ENCODE measurements around the gene CD2BP2.

The CD2BP2 gene

DNA sequence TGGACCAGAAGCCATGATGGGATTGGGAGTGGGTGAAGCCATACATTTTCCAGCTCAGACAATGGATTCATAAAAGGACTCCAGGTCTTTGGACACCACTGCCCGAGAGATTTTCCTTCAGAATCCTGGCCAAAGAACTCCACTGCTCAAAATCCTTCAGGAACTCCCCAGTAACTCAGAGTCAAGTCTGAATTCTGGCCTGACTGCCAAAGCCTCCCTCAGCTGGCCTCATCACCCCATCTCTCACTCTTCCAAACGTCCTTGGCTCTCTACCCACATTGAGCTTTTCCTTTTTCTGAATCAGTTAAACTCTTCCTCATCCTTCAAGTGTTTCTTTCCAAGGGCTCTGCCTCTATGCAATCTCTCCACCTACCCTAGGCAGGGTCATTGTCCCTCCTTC lies 28.4 kb upstream of the CD2BP2 start:
- no peak overlapping the region for H3K9ac ChIP-seq (ENCODE audit: low read depth, low read length, poor library complexity)
- H2BK12ac ChIP-seq (ENCODE audit: low read length): no peak overlapping the region
- H4K8ac ChIP-seq (ENCODE audit: low read depth, low read length): no peak overlapping the region
- H3K79me1 ChIP-seq (ENCODE audit: low read depth, low read length): peaks cover 4% of the 10 kb centered on the region
- H3K4me3 ChIP-seq (ENCODE audit: low read length in 2 of 2): no peak overlapping the region
- no peak overlapping the region for H2BK5ac ChIP-seq (ENCODE audit: low read length)
- H2AK5ac ChIP-seq (ENCODE audit: low read depth, low read length): no peak overlapping the region
- no peak overlapping the region for H2AFZ ChIP-seq (ENCODE audit: low read length)
- no peak overlapping the region for H2BK15ac ChIP-seq (ENCODE audit: low read length)
- peaks cover 15 to 16% of the 10 kb centered on the region in 2 donors for H3K4me1 ChIP-seq (ENCODE audit: control insufficient read depth in 2 of 2, insufficient read depth in 1 of 2, low read depth in 1 of 2, low read length in 2 of 2)
- no peak overlapping the region for H2BK120ac ChIP-seq (ENCODE audit: low read depth, low read length)
- H3K18ac ChIP-seq (ENCODE audit: low read length): no peak overlapping the region
- no peak overlapping the region for H3K4me2 ChIP-seq (ENCODE audit: insufficient read depth, low read length, poor library complexity, severe bottlenecking)
- H3K4ac ChIP-seq (ENCODE audit: low read length): no peak overlapping the region
- no peak overlapping the region for H3K27ac ChIP-seq (replicated peaks; ENCODE audit: low read length)
- H3K23ac ChIP-seq (ENCODE audit: low read depth, low read length, poor library complexity): no peak overlapping the region
- no peak for DNase-seq (ENCODE audit: low spot score)
- H4K91ac ChIP-seq (ENCODE audit: low read depth, low read length, poor library complexity): no peak overlapping the region
- H3K36me3 ChIP-seq (replicated peaks in 1 of 2; ENCODE audit: control insufficient read depth in 2 of 2, insufficient read depth in 2 of 2, low read length in 2 of 2): peaks cover 0 to 11% of the 10 kb centered on the region in 2 donors
- no peaks in the 10 kb centered on the region for H3K27me3 ChIP-seq (ENCODE audit: control insufficient read depth in 3 of 3, insufficient read depth in 3 of 3, low read depth in 1 of 3, low read length in 3 of 3)
- WGBS, 2 donors (ENCODE audit: extremely low coverage in 2 of 2, insufficient read length in 2 of 2, insufficient replicate concordance in 1 of 2): no CpG with 5 or more reads among the region's 2 CpGs
- no peaks in the 10 kb centered on the region for H3K9me3 ChIP-seq (replicated peaks in 1 of 2; ENCODE audit: control insufficient read depth in 2 of 2, insufficient read depth in 1 of 2, low read depth in 1 of 2, low read length in 2 of 2)
- H3K14ac ChIP-seq (ENCODE audit: low read length): no peak overlapping the region

DNA sequence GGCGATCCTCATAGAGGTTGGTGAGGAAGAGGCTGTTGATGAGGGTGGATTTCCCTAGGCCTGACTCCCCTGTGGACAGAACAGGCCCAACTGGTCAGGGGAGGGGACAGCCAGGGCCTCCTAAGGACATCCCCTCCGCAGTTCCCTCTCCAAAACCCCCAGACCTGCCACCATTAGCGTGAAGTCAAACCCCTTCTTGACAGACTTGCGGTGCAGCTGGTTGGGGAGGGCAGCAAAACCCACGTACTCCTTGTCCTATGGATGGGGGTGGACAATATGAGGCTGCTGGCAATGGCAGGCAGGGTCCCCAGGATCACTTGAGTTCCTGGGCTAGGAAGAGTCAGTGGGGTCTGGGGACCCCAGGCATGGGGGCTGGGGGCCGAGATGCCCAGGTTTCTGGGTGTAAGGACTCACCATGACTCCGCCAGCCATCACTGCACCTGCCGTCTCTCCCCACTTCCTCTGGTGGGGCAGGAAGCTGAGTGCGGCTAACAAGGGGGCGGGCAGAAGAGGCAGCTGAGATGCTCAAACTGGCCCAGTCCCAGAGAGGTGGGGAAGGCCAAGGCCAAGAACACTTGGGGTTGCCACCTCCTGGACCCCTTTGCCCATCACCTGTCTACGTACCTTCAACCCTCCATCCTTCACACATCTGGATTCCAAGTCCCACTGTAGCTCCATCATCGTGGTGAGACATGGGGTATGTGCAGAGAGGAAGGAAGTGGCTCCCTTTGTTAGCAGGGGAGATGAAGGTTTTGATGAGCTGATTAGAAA lies 27.2 kb upstream of the CD2BP2 start, which contains the start of gene SEPTIN1:
Gene SEPTIN1 (minus strand): TSS at position 451 of the 771 bp plus-strand sequence. CDS start 19 bp downstream, at position 432.
- H3K23ac ChIP-seq (ENCODE audit: low read depth, low read length, poor library complexity): no peak within 1 kb of the TSS
- peaks cover 17 to 20% of the 10 kb centered on the region in 2 donors for H3K4me1 ChIP-seq (ENCODE audit: control insufficient read depth in 2 of 2, insufficient read depth in 1 of 2, low read depth in 1 of 2, low read length in 2 of 2)
- no peak for DNase-seq (ENCODE audit: low spot score)

GRCh38 chr16:30381291-30382041 lies 26.4 kb upstream of the CD2BP2 start:
- peaks cover 0 to 11% of the 10 kb centered on the region in 2 donors for H3K36me3 ChIP-seq (replicated peaks in 1 of 2; ENCODE audit: control insufficient read depth in 2 of 2, insufficient read depth in 2 of 2, low read length in 2 of 2)
- H3K23ac ChIP-seq (ENCODE audit: low read depth, low read length, poor library complexity): no peak overlapping the region
- H4K8ac ChIP-seq (ENCODE audit: low read depth, low read length): no peak overlapping the region
- H2AFZ ChIP-seq (ENCODE audit: low read length): no peak overlapping the region
- peak overlapping the region; percentile 71 for H2AK5ac ChIP-seq (ENCODE audit: low read depth, low read length)
- peaks cover 5% of the 10 kb centered on the region for H3K79me1 ChIP-seq (ENCODE audit: low read depth, low read length)
- peaks cover 21 to 24% of the 10 kb centered on the region in 2 donors for H3K4me1 ChIP-seq (ENCODE audit: control insufficient read depth in 2 of 2, insufficient read depth in 1 of 2, low read depth in 1 of 2, low read length in 2 of 2)
- H3K4me3 ChIP-seq (ENCODE audit: low read length in 2 of 2): no peak overlapping the region
- no peak overlapping the region for H3K14ac ChIP-seq (ENCODE audit: low read length)
- no peak overlapping the region for H2BK120ac ChIP-seq (ENCODE audit: low read depth, low read length)
- no peak overlapping the region for H3K4me2 ChIP-seq (ENCODE audit: insufficient read depth, low read length, poor library complexity, severe bottlenecking)
- DNase-seq (ENCODE audit: low spot score): no peak
- peak overlapping the region; percentile 33 for H2BK15ac ChIP-seq (ENCODE audit: low read length)
- no peak overlapping the region for H3K18ac ChIP-seq (ENCODE audit: low read length)
- peak overlapping the region; percentile 59 for H2BK5ac ChIP-seq (ENCODE audit: low read length)
- peak overlapping the region; percentile 3 for H2BK12ac ChIP-seq (ENCODE audit: low read length)
- H3K27me3 ChIP-seq (ENCODE audit: control insufficient read depth in 3 of 3, insufficient read depth in 3 of 3, low read depth in 1 of 3, low read length in 3 of 3): no peaks in the 10 kb centered on the region
- H4K91ac ChIP-seq (ENCODE audit: low read depth, low read length, poor library complexity): no peak overlapping the region
- H3K9ac ChIP-seq (ENCODE audit: low read depth, low read length, poor library complexity): no peak overlapping the region
- no peak overlapping the region for H3K4ac ChIP-seq (ENCODE audit: low read length)
- H3K9me3 ChIP-seq (replicated peaks in 1 of 2; ENCODE audit: control insufficient read depth in 2 of 2, insufficient read depth in 1 of 2, low read depth in 1 of 2, low read length in 2 of 2): no peaks in the 10 kb centered on the region
- peak overlapping the region; percentile 22 for H3K27ac ChIP-seq (replicated peaks; ENCODE audit: low read length)
- no CpG with 5 or more reads among the region's 13 CpGs for WGBS, 2 donors (ENCODE audit: extremely low coverage in 2 of 2, insufficient read length in 2 of 2, insufficient replicate concordance in 1 of 2)

More for the DNA sequence above, 27.2 kb upstream of the CD2BP2 start, which contains the start of gene SEPTIN1:
- Histone ChIP-seq H3K4ac (ENCODE audit: low read length) (no peak within 1 kb of the TSS), H2AFZ (ENCODE audit: low read length) (no peak within 1 kb of the TSS), H3K79me1 (ENCODE audit: low read depth, low read length) (peaks cover 5% of the 10 kb centered on the region), H4K91ac (ENCODE audit: low read depth, low read length, poor library complexity) (no peak within 1 kb of the TSS), H2BK5ac (ENCODE audit: low read length) (peak within 1 kb of the TSS; percentile 59), H2BK12ac (ENCODE audit: low read length) (peak within 1 kb of the TSS; percentile 3), H2BK15ac (ENCODE audit: low read length) (no peak within 1 kb of the TSS), H3K36me3 (replicated peaks in 1 of 2; ENCODE audit: control insufficient read depth in 2 of 2, insufficient read depth in 2 of 2, low read length in 2 of 2) (peaks cover 0 to 11% of the 10 kb centered on the region in 2 donors), H3K27me3 (ENCODE audit: control insufficient read depth in 3 of 3, insufficient read depth in 3 of 3, low read depth in 1 of 3, low read length in 3 of 3) (no peaks in the 10 kb centered on the region), H3K18ac (ENCODE audit: low read length) (no peak within 1 kb of the TSS), H4K8ac (ENCODE audit: low read depth, low read length) (no peak within 1 kb of the TSS), H3K4me3 (ENCODE audit: low read length in 2 of 2) (no peak within 1 kb of the TSS), H3K9ac (ENCODE audit: low read depth, low read length, poor library complexity) (no peak within 1 kb of the TSS), H3K27ac (replicated peaks; ENCODE audit: low read length) (no peak within 1 kb of the TSS), H3K14ac (ENCODE audit: low read length) (peak within 1 kb of the TSS; percentile 31), H2AK5ac (ENCODE audit: low read depth, low read length) (peak within 1 kb of the TSS; percentile 71), H3K4me2 (ENCODE audit: insufficient read depth, low read length, poor library complexity, severe bottlenecking) (no peak within 1 kb of the TSS), H2BK120ac (ENCODE audit: low read depth, low read length) (no peak within 1 kb of the TSS), H3K9me3 (replicated peaks in 1 of 2; ENCODE audit: control insufficient read depth in 2 of 2, insufficient read depth in 1 of 2, low read depth in 1 of 2, low read length in 2 of 2) (no peaks in the 10 kb centered on the region)
- WGBS, 2 donors (ENCODE audit: extremely low coverage in 2 of 2, insufficient read length in 2 of 2, insufficient replicate concordance in 1 of 2): no CpG with 5 or more reads among the region's 12 CpGs

DNA sequence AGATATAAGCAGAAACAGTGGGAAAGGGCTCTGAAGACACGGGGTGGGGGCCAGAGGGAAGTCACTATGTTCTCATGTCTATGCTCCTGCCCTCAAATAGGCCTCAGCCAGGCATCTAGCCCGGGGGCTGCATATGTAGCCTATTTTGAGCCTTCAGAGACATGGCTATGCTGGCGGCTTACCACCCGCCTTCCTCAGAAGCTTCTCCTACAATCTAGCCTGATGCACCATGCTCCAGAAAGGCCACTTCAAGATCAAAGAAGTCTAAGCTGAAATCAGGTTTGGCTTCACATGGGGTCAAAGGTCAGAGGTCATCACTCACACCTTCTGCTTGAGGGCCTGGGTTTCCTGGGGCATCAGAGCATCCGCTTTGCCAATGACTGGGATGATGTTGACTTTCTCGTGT lies 25.7 kb upstream of the CD2BP2 start:
- Histone ChIP-seq H3K27me3 (ENCODE audit: control insufficient read depth in 3 of 3, insufficient read depth in 3 of 3, low read depth in 1 of 3, low read length in 3 of 3) (no peaks in the 10 kb centered on the region), H3K14ac (ENCODE audit: low read length) (no peak overlapping the region), H3K18ac (ENCODE audit: low read length) (no peak overlapping the region), H3K4ac (ENCODE audit: low read length) (no peak overlapping the region), H3K9me3 (replicated peaks in 1 of 2; ENCODE audit: control insufficient read depth in 2 of 2, insufficient read depth in 1 of 2, low read depth in 1 of 2, low read length in 2 of 2) (no peaks in the 10 kb centered on the region), H3K4me1 (ENCODE audit: control insufficient read depth in 2 of 2, insufficient read depth in 1 of 2, low read depth in 1 of 2, low read length in 2 of 2) (peaks cover 24 to 26% of the 10 kb centered on the region in 2 donors), H2AFZ (ENCODE audit: low read length) (no peak overlapping the region), H2BK12ac (ENCODE audit: low read length) (no peak overlapping the region), H3K27ac (replicated peaks; ENCODE audit: low read length) (peak overlapping the region; percentile 22), H3K4me3 (ENCODE audit: low read length in 2 of 2) (no peak overlapping the region), H2AK5ac (ENCODE audit: low read depth, low read length) (peak overlapping the region; percentile 71), H3K36me3 (replicated peaks in 1 of 2; ENCODE audit: control insufficient read depth in 2 of 2, insufficient read depth in 2 of 2, low read length in 2 of 2) (peaks cover 0 to 11% of the 10 kb centered on the region in 2 donors), H2BK15ac (ENCODE audit: low read length) (no peak overlapping the region), H4K91ac (ENCODE audit: low read depth, low read length, poor library complexity) (no peak overlapping the region), H2BK120ac (ENCODE audit: low read depth, low read length) (no peak overlapping the region), H4K8ac (ENCODE audit: low read depth, low read length) (peak overlapping the region; percentile 4), H3K9ac (ENCODE audit: low read depth, low read length, poor library complexity) (no peak overlapping the region), H3K79me1 (ENCODE audit: low read depth, low read length) (peaks cover 5% of the 10 kb centered on the region), H2BK5ac (ENCODE audit: low read length) (peak overlapping the region; percentile 59), H3K4me2 (ENCODE audit: insufficient read depth, low read length, poor library complexity, severe bottlenecking) (no peak overlapping the region), H3K23ac (ENCODE audit: low read depth, low read length, poor library complexity) (no peak overlapping the region)
- DNase-seq (ENCODE audit: low spot score): no peak
- no CpG with 5 or more reads among the region's 6 CpGs for WGBS, 2 donors (ENCODE audit: extremely low coverage in 2 of 2, insufficient read length in 2 of 2, insufficient replicate concordance in 1 of 2)

Measured in neuronal stem cell (in vitro differentiated cells).